ENCODE results near the gene SEC22A.
A peak's percentile ranks its signal among the peaks of the same experiment; 100 is the strongest.

Gene SEC22A

GRCh38 chr3:123315271-123315595 is 113.5 kb downstream of the SEC22A start:
- H3K36me3 ChIP-seq (replicated peaks) = no peaks in the 10 kb centered on the region
- H3K4me1 ChIP-seq = peaks cover 9% of the 10 kb centered on the region
- peaks cover 3% of the 10 kb centered on the region; the same call in 1 of the 2 replicates for H3K27me3 ChIP-seq (ENCODE audit: low read depth)
- no peak for DNase-seq (ENCODE audit: low spot score in 2 of 2)
- H3K4me3 ChIP-seq = no peak overlapping the region
- in situ Hi-C loops (cut with MboI; ENCODE audit: low sequenced_read_pairs) = no loop called here
- no peaks in the 10 kb centered on the region for H3K9me3 ChIP-seq

GRCh38 chr3:123317716-123318115 is 116.0 kb downstream of the SEC22A start:
- Histone ChIP-seq H3K36me3 (replicated peaks) (no peaks in the 10 kb centered on the region), H3K27me3 (ENCODE audit: low read depth) (peaks cover 3% of the 10 kb centered on the region; the same call in 1 of the 2 replicates), H3K4me3 (no peak overlapping the region), H3K4me1 (peaks cover 10% of the 10 kb centered on the region), H3K9me3 (no peaks in the 10 kb centered on the region)
- no peak for DNase-seq (ENCODE audit: low spot score in 2 of 2)
- in situ Hi-C loops (cut with MboI; ENCODE audit: low sequenced_read_pairs) = no loop called here

GRCh38 chr3:123318374-123318773 is 116.6 kb downstream of the SEC22A start:
- peaks cover 10% of the 10 kb centered on the region for H3K4me1 ChIP-seq
- no peak for DNase-seq (ENCODE audit: low spot score in 2 of 2)
- peaks cover 3% of the 10 kb centered on the region; the same call in 1 of the 2 replicates for H3K27me3 ChIP-seq (ENCODE audit: low read depth)
- no peaks in the 10 kb centered on the region for H3K9me3 ChIP-seq
- no peak overlapping the region for H3K4me3 ChIP-seq
- in situ Hi-C loops (cut with MboI; ENCODE audit: low sequenced_read_pairs) = no loop called here
- no peaks in the 10 kb centered on the region for H3K36me3 ChIP-seq (replicated peaks)

GRCh38 chr3:123319760-123320159 is 118.0 kb downstream of the SEC22A start:
- H3K4me1 ChIP-seq = peaks cover 10% of the 10 kb centered on the region
- H3K9me3 ChIP-seq = no peaks in the 10 kb centered on the region
- H3K4me3 ChIP-seq = no peak overlapping the region
- DNase-seq (ENCODE audit: low spot score in 2 of 2) = peak; percentile 65 to 88
- in situ Hi-C loops (cut with MboI; ENCODE audit: low sequenced_read_pairs) = no loop called here
- H3K36me3 ChIP-seq (replicated peaks) = no peaks in the 10 kb centered on the region
- H3K27me3 ChIP-seq (ENCODE audit: low read depth) = peaks cover 3% of the 10 kb centered on the region; the same call in 1 of the 2 replicates

GRCh38 chr3:123320221-123320620 is 118.5 kb downstream of the SEC22A start:
- DNase-seq (ENCODE audit: low spot score in 2 of 2) = no peak
- in situ Hi-C loops (cut with MboI; ENCODE audit: low sequenced_read_pairs) = no loop called here
- no peaks in the 10 kb centered on the region for H3K9me3 ChIP-seq
- H3K36me3 ChIP-seq (replicated peaks) = no peaks in the 10 kb centered on the region
- H3K4me1 ChIP-seq = peaks cover 10% of the 10 kb centered on the region
- no peak overlapping the region for H3K4me3 ChIP-seq
- H3K27me3 ChIP-seq (ENCODE audit: low read depth) = peaks cover 3% of the 10 kb centered on the region; the same call in 1 of the 2 replicates

- Histone ChIP-seq H3K4me3 (no peak overlapping the region), H3K36me3 (replicated peaks) (no peaks in the 10 kb centered on the region), H3K4me1 (peaks cover 10% of the 10 kb centered on the region), H3K27me3 (ENCODE audit: low read depth) (no peaks in the 10 kb centered on the region), H3K9me3 (no peaks in the 10 kb centered on the region)
- in situ Hi-C loops (cut with MboI; ENCODE audit: low sequenced_read_pairs) = no loop called here
- DNase-seq (ENCODE audit: low spot score in 2 of 2) = no peak
These were observed 120.1 kb downstream of the SEC22A start for GRCh38 chr3:123321806-123322205.

- Histone ChIP-seq H3K36me3 (replicated peaks) (no peaks in the 10 kb centered on the region), H3K4me3 (no peak overlapping the region), H3K4me1 (peaks cover 10% of the 10 kb centered on the region), H3K27me3 (ENCODE audit: low read depth) (no peaks in the 10 kb centered on the region; the same call in 1 of the 2 replicates), H3K9me3 (no peaks in the 10 kb centered on the region)
- DNase-seq (ENCODE audit: low spot score in 2 of 2) = no peak
- in situ Hi-C loops (cut with MboI; ENCODE audit: low sequenced_read_pairs) = no loop called here
These were observed 121.1 kb downstream of the SEC22A start for GRCh38 chr3:123322866-123323265.
